Measurements from ENCODE around the gene CD63.
"Not testable (repeated sequence)": the region's sequence is repeated elsewhere in the genome, so short reads cannot be mapped to it uniquely, and the experiment has no call there.

CD63 gene, protein sequence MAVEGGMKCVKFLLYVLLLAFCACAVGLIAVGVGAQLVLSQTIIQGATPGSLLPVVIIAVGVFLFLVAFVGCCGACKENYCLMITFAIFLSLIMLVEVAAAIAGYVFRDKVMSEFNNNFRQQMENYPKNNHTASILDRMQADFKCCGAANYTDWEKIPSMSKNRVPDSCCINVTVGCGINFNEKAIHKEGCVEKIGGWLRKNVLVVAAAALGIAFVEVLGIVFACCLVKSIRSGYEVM

DNA sequence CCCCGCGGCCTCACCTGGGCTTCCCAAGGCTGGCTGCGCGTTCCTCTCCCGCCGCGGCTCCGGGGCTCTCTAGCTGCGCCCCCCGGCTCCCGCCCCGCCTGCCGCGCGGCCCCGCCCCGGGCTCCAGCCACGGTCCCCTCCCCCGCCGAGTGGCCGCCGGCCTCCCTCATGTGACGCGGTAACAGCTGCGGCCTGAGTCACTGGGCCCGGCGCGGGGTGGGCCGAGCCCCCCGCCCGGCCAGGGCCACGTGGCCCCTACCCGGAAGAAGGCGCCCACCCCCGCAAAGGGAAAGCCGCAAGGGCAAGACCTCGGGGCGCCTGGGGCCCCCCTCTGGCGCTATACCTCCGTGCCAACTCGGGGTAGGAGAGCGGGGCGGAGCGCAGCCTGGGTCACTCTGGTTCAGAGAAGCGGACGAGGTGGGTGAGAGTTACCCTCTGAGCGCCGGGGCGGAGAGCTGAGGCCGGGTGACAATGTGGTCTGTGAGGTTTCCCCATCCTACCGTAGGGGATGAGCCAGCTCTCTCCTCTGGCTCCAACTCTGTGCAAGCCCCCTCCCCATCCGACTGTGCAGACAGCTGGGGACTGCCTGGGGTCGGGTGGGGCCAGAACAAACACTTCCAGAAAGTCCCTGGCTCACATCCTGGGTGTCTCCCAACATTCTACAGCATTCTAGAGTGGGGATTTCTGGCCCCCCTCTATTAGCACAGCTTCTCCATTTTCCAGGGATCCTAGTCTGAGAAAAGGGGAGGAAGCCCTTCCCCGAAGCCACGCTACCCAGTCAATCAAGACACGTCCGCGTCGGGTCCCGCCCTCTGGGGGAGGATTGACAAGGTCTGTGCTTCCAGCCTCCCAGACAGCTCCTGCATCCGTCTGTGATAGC, at the start of gene CD63:
Gene CD63 (minus strand): TSS at position 71 of the 880 bp plus-strand sequence. CDS start 668 bp downstream, outside the sequence.
- DNase-seq, result peak; percentile 84

DNA sequence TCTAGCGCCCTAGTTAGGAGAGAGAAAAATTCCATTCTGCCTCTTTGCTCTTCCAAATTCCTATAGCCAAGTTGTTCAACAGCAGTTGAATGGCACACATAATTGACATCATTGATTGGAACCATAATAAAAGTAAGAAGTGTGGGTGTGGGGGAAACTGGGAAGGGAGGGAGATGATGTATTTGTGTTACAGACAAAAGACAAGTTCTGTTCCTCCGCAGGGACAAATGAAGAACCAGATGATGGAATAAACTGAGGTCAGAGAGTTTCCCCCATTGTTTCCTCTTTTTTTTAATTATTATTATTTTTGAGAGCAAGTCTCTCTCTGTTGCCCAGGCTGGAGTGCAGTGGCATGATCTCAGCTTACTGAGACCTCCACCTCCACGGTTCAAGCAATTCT, 49.0 kb upstream of the CD63 start:
- no peak for DNase-seq

DNA sequence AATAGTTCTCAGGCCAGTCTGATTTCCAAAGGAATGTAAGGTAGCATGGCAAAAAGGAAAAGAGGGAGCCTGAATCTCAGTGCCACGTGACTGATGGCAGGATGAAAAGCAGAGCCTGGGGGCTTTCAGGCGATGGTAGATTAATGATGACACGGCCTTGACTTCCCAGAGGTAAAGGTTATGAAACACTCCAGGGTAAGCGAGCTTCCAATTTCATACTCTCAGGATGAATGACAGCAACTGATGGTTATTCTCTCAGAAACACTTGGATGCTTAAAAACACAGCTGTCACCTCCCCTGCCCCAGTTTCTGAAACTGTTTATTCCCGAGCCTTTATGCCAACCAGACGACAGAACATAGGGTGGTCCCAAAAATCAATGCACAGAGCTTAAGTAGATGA, 42.9 kb upstream of the CD63 start:
- DNase-seq, result no peak

DNA sequence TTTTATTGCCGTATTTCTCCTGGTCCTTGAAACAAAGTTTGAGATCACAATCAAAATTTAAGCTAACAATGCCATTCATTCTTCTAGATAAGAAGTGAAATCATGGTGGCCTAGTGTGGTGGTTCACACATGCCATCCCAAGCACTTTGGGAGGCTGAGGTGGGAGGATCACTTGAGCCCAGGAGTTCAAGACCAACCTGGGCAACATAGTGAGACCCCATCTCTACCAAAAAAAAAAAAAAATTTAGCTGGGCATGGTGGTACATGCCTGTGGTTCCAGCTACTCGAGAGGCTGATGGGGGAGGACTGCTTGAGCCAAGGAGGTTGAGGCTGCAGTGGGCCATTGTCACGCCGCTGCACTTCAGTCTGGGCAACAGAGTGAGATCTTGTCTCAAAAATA, 38.3 kb upstream of the CD63 start:
- DNase-seq, result no peak

DNA sequence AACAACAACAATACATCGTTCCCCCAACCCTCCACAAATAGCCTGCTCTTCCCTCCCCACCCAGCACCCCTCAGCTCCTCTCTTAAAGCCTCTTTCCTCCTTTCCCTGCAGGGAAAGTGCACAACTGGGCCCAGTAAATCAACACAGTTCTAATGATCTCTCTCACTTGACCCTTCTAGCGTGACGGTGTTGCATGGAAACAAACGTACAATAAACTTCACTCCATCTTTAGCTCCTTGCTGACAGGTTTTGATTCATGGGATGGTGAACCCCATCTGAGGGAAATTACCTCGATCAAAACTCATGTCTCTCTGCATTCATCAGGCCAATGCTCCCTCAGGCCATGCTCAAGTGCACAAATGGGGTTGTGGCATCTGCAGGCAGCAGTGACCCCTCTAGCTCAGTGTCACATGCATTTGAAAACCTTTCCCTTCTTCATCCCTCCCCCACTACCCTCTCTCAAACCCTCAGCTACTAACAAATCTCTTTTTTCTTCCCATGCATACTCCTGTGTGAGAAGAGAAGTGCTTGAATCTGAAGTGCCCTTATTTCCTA, 37.0 kb upstream of the CD63 start:
- no peak for DNase-seq

DNA sequence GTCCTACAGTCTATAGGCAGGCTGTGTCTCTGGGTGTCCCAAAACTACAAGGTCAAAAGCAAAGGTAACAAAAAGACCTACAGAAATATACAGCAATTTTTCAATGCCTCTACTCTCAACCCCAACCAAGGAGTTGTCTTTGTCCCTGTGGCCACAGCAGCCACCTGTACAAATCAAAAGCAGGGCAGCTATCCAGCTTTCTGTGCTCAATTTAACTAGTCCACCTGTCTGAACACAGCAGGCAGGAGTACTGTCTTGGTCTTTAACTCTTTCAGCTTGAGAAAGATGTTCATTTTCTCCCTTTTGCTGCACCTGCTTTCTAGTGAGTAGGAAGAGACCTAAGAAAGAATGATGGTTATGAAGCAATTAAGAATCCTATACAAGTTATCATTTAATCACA, 33.8 kb upstream of the CD63 start:
- DNase-seq, result no peak

DNA sequence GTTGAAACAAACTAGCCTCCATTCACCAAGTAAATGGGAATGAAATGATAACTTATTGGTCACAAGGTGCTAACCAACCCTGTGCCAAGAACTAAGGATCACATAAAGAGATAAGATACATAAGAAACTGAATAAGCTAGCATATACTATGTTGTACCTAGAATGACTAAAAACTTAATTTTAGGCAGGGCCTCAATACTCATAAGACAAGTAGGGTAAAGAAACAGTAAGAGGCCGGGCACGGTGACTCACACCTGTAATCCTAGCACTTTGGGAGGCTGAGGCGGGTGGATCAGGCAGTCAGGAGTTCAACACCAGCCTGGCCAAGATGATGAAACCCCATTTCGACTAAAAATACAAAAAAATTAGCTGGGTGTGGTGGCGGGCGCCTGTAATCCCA, 31.9 kb upstream of the CD63 start:
- DNase-seq, result peak; percentile 77

DNA sequence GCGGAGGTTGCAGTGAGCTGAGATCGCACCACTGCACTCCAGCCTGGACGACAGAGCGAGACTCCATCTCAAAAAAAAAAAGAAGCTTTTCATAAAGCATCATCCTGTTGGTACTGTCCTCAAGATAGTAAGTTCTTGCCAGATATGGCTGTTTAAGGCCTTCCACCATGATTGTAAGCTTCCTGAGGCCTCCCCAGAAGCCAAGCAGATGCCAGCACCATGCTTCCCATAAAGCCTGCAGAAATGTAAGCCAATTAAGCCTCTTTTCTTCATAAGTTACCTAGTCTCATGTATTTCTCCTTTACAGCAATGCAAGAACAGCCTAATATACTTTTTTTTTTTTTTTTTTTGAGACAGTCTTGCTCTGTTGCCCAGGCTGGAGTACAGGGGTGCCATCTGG, 29.8 kb upstream of the CD63 start:
- not testable (repeated sequence) for DNase-seq

DNA sequence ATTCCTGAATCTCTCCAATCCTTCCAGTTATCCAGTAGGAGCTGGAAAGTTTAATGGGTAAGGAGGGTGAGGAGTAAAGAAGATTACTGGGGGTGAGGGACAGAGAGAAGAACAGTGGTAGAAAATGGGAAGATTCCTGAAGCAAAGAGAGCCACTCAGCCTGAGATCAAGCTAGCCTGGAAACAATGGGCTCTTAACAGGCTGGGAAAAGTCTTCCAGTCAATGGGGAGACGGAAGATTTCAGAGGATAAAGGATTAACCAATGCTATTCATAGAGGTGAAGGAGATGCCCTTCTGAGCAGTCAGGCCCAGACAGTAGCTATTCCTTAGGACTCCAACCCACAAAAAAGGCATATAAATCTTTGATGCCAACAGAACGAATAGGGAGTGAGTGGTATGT, 28.9 kb upstream of the CD63 start:
- no peak for DNase-seq

DNA sequence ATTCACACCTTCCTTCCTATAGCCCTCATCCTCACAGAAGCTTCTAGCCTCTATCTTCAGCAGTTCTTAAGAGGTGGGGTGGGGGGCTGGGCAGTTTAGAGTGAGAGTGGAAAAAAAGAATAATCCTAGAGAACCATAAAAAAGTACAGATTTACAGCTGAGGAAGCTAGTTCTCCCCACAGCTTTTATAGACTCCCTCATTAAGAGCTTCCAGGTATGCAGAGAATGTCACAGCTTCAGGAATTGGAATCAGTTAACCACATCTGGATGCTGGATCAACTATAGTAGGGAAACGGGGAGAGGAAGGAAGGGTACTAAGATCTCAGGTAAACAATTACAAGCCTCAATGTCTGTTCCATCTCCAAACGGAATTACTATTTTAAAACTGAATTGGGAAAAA, 26.4 kb upstream of the CD63 start:
- no peak for DNase-seq

DNA sequence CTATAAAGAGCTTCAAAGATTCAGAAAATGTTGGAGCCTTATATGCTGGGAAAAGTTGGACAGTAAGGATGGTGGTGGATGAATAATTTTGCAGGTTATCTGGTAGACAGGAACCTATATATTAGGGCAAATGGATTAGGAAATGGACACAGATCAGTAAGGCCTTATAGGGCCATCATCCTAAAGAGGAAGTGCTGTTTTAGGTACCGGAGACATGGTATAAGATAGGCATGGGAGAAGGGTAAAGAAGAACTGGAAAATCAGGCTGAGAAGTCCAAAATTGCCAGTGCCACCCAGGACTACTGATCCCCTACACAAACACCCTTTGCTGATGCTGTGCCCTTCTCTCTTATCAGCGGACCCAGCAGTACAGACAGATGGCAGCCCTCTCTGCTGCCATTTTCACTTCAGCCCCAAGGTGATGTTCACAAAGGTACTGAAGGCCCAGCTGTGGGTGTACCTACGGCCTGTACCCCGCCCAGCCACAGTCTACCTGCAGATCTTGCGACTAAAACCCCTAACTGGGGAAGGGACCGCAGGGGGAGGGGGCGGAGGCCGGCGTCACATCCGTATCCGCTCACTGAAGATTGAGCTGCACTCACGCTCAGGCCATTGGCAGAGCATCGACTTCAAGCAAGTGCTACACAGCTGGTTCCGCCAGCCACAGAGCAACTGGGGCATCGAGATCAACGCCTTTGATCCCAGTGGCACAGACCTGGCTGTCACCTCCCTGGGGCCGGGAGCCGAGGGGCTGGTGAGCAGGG, 19.6 kb upstream of the CD63 start:
- no peak for DNase-seq

DNA sequence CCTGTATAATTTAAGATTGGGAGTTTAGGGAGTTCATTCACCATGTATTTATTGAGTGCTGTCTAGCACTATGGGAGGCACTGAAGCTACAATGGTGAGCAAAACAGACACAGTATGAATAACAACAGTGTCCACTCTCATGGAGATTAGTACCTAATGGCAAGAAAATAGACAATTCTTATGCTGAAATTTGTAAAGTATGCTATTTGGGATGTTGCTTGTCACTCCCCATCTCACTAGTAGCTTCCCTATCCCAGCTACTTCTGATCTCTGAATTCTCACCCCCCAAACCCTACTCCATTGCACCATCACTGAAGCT, 18.1 kb upstream of the CD63 start:
- no peak for DNase-seq

DNA sequence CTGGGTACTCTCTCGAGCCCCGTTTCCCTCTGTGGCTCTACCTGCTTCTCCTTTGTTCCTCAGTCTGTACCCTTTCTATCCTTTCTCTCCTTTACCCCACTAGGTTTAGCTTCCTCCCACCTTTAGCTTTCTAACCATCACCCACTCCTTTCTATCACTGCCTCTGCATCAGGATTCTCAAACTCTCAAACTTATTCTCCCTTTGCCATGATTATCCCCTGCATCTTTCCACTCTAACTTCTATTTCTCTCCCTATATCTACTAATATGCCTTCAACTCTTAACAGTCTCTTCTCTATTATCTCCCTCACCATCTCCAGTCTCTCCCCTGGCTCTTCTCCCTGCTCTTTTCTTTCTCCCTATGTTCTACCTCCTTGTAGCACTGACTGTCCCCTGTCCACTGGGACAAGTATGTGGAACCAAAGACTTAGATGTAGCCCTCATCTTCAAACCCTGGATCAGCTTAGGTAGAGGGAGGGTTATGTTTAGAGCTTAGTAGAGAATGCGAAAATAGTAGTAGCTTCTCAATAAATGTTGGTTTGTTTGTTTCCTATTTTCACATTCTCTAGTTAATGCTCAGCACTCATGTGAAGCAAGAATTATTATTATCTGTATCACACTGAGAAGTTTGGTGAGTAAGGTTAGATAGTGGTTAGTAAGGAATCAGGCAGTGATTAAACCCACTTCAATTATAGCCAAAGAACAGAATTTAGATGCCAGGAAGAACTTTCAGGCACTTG, 17.5 kb upstream of the CD63 start:
- no peak for DNase-seq

DNA sequence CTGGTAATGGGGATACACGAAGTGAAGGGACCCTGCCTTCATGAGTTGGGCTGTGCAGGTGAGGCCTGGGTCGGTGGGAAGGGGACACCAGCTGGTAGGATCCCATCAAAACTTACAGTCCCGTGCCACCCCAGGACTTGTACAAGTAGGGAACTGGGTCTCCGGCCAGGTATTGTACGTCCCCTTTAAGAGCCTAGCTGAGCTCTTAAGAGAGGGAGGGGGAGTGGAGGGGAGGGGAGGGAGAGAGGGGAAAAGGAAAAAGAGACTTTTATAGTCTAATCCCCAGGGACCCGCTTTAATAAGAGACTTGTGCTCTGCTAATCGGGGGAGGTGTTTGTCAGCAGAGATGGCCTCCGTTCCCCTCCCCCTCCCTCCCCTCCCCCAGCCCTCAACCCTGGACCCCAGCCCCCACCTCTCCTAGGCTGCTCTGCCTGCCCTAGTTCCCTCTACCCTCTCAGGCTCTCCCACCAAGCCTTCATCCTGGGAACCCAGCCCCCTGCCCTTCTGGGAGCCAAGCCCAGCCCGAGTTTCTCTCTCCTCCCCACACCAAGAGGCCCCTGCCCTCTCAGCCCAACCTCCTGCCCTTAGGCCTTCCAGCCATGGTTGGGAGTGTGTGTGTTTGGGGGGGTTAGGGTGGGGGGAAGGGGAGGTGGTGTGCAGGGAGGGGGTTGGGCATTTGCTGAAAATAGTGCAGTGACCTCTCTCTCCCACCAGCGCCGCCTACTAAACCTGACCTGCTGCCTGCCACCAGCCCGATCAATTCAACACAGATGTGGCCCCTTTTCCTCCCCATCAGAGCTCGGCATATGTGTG, 16.8 kb upstream of the CD63 start:
- no peak for DNase-seq

DNA sequence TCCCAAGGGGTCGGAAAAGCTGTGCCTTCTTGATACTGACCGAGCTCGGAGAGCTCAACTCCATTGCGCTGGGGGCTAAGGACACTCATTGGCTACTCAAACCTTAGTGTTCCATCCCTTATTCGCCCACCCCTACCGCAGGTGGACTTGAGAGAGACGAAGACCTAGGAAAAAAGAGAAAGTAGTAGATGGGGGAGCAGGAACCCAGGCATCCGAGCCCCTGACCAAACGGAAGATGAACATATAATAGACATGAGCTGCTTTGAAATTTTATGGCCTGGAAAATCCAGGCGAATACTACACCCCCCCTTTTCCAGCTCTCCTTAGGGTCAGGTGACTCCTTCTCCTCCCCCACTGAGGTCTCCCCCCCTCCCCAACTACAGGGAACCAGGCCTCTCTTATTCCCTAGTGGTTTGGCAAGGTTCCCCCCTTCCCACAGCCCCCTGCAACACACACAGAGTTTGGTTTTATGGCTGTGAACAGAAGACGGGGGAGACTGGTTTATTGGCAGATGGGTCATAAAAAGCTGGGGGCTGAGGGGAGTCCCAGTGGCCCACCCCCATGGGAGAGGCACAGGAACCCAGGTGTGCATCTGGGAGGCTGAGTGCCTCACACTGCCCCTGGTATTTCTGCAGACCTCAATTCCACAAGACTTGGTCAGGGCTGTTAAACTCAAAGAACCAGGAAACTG, 15.7 kb upstream of the CD63 start:
- no peak for DNase-seq

DNA sequence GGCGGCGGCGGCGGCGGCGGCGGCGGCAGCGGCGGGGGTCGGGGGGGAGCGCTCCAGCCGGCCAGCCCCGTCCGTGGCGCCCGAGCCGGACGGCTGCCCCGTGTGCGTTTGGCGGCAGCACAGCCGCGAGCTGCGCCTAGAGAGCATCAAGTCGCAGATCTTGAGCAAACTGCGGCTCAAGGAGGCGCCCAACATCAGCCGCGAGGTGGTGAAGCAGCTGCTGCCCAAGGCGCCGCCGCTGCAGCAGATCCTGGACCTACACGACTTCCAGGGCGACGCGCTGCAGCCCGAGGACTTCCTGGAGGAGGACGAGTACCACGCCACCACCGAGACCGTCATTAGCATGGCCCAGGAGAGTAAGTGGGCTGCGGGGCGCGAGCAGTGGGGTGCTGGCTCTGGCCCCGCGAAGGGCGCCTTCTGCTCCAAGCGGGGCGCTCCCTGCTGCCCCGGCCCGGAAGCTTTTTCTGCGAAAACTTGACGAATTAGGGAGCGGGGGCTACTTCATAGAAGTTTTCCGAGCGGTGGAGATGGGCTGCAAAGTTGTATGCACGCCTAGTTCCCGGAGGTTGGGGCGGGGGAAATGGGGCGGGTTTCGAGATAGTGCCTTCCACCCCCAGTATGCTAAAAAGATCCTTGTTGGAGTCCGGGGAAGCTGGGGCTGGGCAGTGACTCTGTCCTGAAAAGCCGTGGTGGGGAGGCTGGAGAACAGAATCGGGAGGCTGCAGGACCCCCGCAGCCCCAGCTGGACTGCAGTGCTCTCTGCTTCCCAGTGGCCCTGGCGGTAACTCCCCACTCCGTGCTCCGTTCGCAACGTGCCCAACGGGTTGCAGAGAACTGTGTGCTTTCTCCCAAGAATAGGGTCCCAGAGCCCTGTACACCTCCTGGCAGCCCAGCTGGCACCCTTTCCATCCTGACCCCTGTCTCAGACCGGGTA, 14.9 kb upstream of the CD63 start:
- peak; percentile 62 for DNase-seq

DNA sequence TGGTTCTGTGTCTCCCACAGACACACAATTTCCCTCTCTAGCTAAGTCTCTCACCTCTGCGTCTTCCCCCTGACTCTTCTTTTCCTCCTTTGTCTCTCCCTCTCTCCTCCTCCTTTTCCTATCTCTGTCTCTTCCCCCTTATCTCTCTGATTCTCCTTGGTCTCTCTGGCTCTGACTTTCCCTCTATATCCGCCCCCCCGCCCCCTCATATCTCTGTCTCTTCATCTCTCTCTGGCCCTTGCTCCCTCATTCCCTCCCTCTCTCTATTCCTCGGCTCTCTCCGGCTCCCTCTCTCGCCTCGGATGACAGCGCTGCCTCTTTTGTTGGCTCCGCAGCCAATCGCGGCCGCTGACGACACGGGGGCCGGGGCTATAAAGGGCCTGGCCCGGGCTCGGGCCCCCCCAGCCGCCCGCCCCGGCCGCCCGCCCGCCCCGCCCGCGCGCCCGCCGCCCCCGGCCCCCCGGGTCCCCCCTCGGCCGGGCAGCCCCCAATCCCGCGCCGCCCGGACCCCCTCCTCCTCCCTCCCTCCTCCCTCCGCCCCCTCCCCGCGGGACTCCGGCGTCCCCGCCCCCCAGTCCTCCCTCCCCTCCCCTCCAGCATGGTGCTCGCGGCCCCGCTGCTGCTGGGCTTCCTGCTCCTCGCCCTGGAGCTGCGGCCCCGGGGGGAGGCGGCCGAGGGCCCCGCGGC, 14.1 kb upstream of the CD63 start, which contains the start of gene GDF11:
Gene GDF11 (plus strand): TSS at position 404 of the 687 bp plus-strand sequence. CDS start 195 bp downstream, at position 599.
- DNase-seq, result peak; percentile 82

DNA sequence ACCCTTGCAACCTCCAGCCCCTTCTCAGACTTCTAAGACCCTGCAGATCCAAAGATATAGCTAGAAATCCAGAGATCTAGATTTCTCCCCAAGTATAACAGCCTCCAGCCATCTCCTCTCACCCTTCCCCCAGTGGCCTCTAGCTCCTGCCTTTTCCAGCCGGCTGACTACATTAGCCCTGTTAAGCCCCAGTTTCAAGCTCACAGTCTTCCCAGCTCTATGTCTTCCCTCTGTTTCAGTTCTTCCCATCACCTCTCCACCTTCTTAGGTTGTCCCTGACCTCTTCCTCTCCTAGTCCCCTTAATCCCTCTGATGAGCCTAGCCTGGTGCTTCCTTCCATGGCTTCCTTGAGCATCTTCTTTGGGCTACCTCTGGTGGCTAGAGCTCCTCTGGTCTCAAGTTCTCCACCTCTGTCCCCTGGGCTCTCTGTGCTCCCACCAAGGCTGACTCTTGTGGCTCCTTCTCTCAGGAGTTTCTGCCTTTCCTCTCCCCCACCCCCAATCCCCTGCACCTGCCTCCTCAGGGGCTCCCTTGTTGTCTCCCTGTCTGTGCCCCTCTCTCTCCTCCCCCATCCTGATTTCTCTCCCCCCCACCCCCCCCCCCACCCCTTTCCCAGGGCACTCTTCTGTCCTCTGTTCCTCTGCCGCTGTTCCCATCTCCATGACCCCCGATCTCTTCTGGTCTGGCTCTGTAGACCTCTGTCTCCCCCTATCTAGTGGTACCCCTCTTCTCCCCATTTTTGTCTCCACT, 13.3 kb upstream of the CD63 start:
- no peak for DNase-seq

DNA sequence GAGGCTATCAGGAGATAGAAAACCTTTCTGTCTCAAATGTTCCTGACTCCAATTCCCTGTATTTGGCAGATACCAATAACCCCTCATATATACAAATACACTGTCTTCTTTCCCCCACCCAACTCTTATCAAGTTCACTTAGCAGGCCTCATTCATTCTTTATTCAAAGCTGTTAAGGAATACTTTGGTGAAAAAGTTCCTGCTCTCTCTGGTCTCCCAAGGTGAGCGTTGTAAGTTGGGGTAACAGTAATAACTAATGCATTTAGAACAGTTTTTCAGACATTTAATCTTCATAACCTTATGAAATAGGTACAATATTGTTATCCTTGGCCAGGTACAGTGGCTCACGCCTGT, 10.2 kb upstream of the CD63 start:
- no peak for DNase-seq

Measured in activated CD4-positive, alpha-beta T cell treated with anti-CD3 and anti-CD28 coated beads, Interleukin-10, Interleukin-2, amounts not matched to agents 100 ng/mL and 50 ng/mL, durations not matched to agents 16 hours and 8 hours (primary cell).